ENCODE results near the gene ENPP4.
"Not testable (repeated sequence)": the region's sequence is repeated elsewhere in the genome, so short reads cannot be mapped to it uniquely, and the experiment has no call there.

ENPP4 gene

GRCh38 chr6:46129629-46130511 lies at the start of gene ENPP4:
TSS of gene ENPP4 (plus strand) at chr6:46129989. CDS start at chr6:46139584, 9,595 bp downstream.
- peak; percentile 97 for DNase-seq

DNA sequence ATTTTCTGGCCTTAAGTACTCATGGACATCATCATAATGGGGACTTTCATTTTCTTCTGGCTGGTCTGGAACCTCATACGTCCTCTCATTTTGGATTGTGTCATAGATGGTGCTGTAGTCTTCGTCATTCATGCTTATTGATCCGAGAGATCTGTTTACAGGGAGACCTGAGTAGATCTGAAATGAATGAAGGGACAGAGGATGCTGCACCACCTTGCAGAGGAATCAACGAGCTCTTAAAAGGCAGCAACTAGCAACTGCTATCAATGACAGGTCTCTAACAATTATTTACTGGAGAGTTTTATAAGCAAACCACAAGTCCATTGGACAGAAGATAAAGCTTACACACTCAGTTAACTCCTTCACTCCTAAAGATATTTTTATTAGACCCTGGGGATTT lies 49.7 kb upstream of the ENPP4 start:
- DNase-seq = no peak

DNA sequence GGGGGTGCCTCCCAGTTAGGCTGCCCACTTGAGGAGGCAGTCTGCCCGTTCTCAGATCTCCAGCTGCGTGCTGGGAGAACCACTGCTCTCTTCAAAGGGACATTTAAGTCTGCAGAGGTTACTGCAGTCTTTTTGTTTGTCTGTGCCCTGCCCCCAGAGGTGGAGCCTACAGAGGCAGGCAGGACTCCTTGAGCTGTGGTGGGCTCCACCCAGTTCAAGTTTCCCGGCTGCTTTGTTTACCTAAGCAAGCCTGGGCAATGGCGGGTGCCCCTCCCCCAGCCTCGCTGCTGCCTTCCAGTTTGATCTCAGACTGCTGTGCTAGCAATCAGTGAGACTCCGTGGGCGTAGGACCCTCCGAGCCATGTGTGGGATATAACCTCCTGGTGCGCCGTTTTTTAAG lies 44.1 kb upstream of the ENPP4 start:
- not testable (repeated sequence) for DNase-seq

DNA sequence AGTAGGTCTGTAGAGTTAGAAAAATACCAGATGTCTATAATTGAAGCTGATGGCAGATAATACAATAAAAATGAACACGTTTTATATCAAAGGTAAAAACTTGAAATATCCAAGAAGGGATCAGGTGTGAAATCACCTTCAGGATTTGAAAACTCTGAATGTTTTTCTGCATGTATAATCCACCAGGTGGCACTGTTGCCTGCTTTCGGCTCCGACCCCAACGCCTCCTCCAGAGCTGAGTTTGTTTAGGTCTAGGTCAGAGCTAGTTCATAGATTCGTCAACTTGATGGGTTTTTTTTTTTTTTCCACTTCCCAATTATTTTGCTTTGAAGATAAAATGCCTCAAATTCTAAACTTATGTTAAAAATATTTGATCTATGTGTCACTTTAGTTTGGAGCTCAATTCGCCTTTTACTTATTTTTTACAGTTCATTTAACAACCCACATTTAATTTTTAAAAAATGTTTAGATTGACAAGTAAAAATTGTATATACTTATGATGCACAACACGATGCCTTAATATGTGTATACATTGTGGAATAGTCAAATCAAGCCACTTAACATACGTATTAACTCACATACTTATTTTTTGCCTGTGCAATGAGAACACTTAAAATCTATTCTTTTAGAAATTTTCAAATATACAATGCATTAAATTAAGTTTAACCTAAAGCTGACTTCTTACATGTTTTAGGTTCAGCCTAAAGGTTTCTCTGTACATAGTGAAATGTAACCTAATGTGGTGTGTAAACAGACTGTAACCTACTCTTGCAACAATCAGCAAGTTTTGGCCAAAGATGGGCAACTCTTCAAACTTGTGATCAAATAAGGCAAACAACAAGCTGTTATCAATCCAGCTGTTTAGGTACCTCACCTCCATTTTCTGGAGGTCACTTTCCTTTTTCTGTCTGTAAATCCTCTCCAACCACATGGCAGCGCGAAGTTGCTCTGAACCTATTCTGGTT lies 39.4 kb upstream of the ENPP4 start:
- DNase-seq = peak; percentile 85

- DNase-seq = no peak
Measured at GRCh38 chr6:46091080-46091478, 38.7 kb upstream of the ENPP4 start.

DNA sequence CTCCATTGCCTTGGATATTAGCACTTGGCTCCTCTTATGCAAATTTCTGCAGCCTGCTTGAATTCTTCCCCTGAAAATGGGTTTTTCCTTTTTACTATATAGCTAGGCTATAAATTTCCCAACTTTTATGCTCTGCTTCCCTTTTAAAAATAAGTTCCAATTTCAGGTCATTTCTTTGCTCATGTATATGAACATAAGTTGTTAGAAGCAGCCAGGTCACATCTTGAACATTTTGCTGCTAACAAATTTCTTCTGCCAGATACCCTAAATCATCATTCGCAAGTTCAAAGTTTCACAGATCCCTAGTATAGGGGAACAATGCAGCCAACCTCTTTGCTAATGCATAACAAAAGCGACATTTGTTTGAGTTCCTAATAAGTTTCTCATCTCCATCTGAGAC lies 34.5 kb upstream of the ENPP4 start:
- DNase-seq = no peak

- no peak for DNase-seq
Measured at GRCh38 chr6:46097366-46097765, 32.4 kb upstream of the ENPP4 start.

GRCh38 chr6:46098678-46099077 lies 31.1 kb upstream of the ENPP4 start:
- peak; percentile 97 for DNase-seq

DNA sequence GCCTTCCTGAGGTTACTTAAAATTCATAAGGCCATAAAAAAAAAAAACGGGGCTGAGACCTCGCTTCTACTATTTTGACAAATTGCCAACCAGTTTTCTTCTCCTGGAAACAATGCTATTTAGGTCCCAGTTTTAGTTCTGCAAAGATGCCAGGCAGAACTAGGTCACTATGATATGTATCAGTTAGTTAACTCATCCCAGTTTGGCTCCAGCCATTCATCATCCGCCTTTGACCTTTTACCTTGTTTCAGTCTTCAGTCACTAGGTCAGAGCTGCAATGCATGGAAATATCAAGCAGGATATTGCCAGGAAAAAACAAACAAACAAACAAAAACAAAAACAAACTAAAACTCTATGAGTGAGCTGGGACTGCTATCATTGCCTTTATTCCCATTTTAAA lies 29.8 kb upstream of the ENPP4 start:
- no peak for DNase-seq

GRCh38 chr6:46102123-46102522 lies 27.7 kb upstream of the ENPP4 start:
- no peak for DNase-seq

DNA sequence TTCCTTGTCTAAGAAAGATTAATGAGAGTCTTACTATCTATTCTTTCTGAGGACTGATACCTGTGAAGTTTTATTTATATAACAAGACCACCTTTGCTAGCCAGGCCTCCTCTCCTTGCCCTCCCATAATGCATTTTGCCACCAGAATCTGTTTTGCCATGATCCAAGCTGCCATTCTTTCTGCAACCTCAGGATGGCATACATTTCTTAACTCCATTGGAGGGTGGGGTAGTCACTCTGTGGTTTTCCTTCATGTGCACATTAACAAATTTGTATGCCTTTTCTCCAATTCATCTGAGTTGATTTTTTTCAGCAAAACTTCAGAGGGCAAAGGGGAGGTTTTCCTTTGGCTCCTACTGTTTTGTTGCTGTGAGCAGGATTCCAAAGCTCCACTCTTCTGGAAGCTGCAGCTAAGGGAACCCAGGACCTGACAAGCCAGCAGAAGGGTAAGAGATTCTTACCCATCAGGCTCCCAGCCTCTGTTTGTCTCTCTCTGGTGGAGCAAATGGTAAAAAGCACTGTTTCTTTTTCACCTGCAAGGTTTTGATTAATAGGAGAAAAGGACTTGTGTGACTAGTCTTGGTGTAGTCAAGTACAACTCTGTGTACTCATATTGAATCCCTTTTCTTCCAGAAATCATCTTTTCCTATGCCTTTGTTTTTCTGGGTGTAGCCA lies 26.2 kb upstream of the ENPP4 start:
- DNase-seq = no peak

- DNase-seq = no peak
Measured at GRCh38 chr6:46104209-46104608, 25.6 kb upstream of the ENPP4 start.

DNA sequence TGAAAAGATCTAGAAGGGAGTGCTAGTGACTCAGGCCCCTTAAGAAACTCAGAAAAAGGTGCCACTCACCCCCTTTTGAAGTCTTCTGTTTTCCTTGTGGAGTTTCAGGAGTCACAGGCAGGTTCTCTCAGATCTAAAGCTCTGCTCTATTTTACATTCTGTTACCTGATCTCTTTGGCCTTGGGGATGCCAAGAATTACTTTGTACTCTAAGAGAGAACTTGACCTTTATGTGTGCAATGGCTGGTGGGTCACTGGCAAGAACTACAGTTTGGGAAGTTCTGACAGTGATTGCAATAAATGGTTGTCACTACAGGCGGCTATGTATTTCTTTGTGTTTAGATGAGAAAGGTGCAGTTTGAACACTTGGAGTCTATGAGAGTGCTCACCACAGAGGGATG lies 24.2 kb upstream of the ENPP4 start:
- DNase-seq = no peak

GRCh38 chr6:46113370-46113769 lies 16.4 kb upstream of the ENPP4 start:
- DNase-seq = peak; percentile 77

DNA sequence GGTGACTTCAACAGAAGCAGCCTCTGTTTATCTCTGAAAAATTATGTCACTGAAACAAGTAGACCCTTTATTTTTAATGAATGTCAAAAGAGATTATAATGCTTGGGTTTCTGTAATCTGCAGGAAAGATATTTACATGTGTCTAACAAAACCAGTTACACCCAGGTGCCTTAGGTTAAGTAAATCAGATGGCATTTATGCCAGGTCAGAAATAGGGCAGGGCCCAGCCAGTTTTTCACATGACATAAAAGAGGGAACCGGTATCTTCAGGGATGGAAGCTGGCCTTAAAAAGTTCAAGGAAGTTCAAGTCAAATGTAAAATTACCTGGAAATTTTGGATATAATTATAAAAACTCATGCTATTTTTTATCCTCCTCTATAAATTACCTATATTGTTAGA lies 14.2 kb upstream of the ENPP4 start:
- DNase-seq = no peak

- DNase-seq = no peak
Measured at GRCh38 chr6:46116289-46116688, 13.5 kb upstream of the ENPP4 start.

GRCh38 chr6:46118157-46118556 lies 11.6 kb upstream of the ENPP4 start:
- no peak for DNase-seq

GRCh38 chr6:46118836-46119235 lies 11.0 kb upstream of the ENPP4 start:
- DNase-seq = no peak

- DNase-seq = not testable (repeated sequence)
Measured at GRCh38 chr6:46119679-46120078, 10.1 kb upstream of the ENPP4 start.

- no peak for DNase-seq
Measured at GRCh38 chr6:46128476-46128875, 1.3 kb upstream of the ENPP4 start.

DNA sequence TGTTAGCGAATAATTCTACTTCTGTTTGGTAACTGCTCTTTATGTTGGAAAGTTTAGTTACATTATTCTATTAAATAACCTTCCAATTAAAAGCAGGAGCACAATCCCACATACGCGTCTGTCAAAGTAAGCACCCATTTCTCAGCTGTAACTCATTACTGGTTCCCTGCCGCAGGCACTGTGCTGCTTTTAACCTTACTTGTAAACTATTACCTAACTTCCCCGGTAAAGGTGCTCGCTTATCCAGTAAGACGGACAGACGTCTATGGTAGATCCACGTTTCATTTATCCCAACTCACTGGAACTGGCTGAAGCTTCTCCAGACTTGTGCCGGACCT lies 529 bp upstream of the ENPP4 start:
- no peak for DNase-seq

GRCh38 chr6:46130666-46131065 lies 877 bp downstream of the ENPP4 start:
- DNase-seq = no peak

DNA sequence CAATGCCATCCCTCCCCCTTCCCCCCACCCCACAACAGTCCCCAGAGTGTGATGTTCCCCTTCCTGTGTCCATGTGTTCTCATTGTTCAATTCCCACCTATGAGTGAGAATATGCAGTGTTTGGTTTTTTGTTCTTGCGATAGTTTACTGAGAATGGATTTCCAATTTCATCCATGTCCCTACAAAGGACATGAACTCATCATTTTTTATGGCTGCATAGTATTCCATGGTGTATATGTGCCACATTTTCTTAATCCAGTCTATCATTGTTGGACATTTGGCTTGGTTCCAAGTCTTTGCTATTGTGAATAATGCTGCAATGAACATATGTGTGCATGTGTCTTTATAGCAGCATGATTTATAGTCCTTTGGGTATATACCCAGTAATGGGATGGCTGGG lies 1.5 kb downstream of the ENPP4 start:
- DNase-seq = not testable (repeated sequence)
